Measurements from ENCODE around the gene TMEM164.
A peak's percentile ranks its signal among the peaks of the same experiment; 100 is the strongest.

The TMEM164 gene

GRCh38 chrX:110086162-110086915, 83.4 kb downstream of the TMEM164 start:
- no peak for DNase-seq

GRCh38 chrX:110086916-110087484, 84.1 kb downstream of the TMEM164 start:
- DNase-seq, result no peak

GRCh38 chrX:110087485-110088356, 84.8 kb downstream of the TMEM164 start:
- DNase-seq, result no peak

GRCh38 chrX:110089656-110090403, 86.9 kb downstream of the TMEM164 start:
- peak; percentile 0 to 28 for DNase-seq

GRCh38 chrX:110097920-110098319, 95.0 kb downstream of the TMEM164 start:
- no peak for DNase-seq

GRCh38 chrX:110103344-110103743, 100.4 kb downstream of the TMEM164 start:
- no peak for DNase-seq

GRCh38 chrX:110104078-110104477, 101.2 kb downstream of the TMEM164 start:
- no peak for DNase-seq

- DNase-seq, result peak in 1 of 2 donors; percentile 11
Observed at GRCh38 chrX:110108381-110108821, 105.5 kb downstream of the TMEM164 start.

- DNase-seq, result no peak
Observed at GRCh38 chrX:110114260-110114776, 111.4 kb downstream of the TMEM164 start.

GRCh38 chrX:110116066-110116980, 113.4 kb downstream of the TMEM164 start:
- no peak for DNase-seq

- no peak for DNase-seq
Observed at GRCh38 chrX:110118530-110118929, 115.6 kb downstream of the TMEM164 start.

- no peak for DNase-seq
Observed at GRCh38 chrX:110119480-110119879, 116.6 kb downstream of the TMEM164 start.

GRCh38 chrX:110120025-110120424, 117.1 kb downstream of the TMEM164 start:
- DNase-seq, result no peak

- no peak for DNase-seq
Observed at GRCh38 chrX:110123331-110123782, 120.4 kb downstream of the TMEM164 start.

GRCh38 chrX:110125446-110126162, 122.7 kb downstream of the TMEM164 start:
- DNase-seq, result no peak

GRCh38 chrX:110131031-110131430, 128.1 kb downstream of the TMEM164 start:
- no peak for DNase-seq

- DNase-seq, result no peak
Observed at GRCh38 chrX:110132450-110133114, 129.7 kb downstream of the TMEM164 start.

- no peak for DNase-seq
Observed at GRCh38 chrX:110133735-110134370, 130.9 kb downstream of the TMEM164 start.

GRCh38 chrX:110135618-110136017, 132.7 kb downstream of the TMEM164 start:
- DNase-seq, result no peak

- no peak for DNase-seq
Observed at GRCh38 chrX:110136136-110136535, 133.2 kb downstream of the TMEM164 start.

Data from CD4-positive, alpha-beta T cell treated with Interleukin-1 beta for 1 hour (primary cell).